Muscle layer of colon (tissue), 2 donors: ENCODE results near the gene IKZF2.

Experiments used
- H3K27ac ChIP-seq: one replicate; pipeline ENCODE4 v1.7.0; 2013; ENCODE audit warnings: low read depth, mild to moderate bottlenecking, low read length, moderate library complexity
- H3K27me3 ChIP-seq, 2 donors: one replicate each; pipeline ENCODE4 v1.7.0; 2013; ENCODE audit warnings: low read length in 2 of 2, mild to moderate bottlenecking in 2 of 2; ENCODE audit not compliant: insufficient read depth in 2 of 2, control insufficient read depth in 1 of 2
- H3K36me3 ChIP-seq: one replicate; pipeline ENCODE4 v1.7.0; 2013; ENCODE audit warnings: mild to moderate bottlenecking, low read length; ENCODE audit not compliant: insufficient read depth
- H3K4me1 ChIP-seq: one replicate; pipeline ENCODE4 v1.7.0; 2013; ENCODE audit warnings: mild to moderate bottlenecking, low read length; ENCODE audit not compliant: insufficient read depth
- H3K4me3 ChIP-seq, 2 donors: one replicate each; pipeline ENCODE4 v1.7.0; 2013; ENCODE audit warnings: low read length in 2 of 2, low read depth in 1 of 2, mild to moderate bottlenecking in 1 of 2, moderate library complexity in 1 of 2
- H3K9ac ChIP-seq: one replicate; pipeline ENCODE4 v1.7.0; 2013; ENCODE audit warnings: low read length
- H3K9me3 ChIP-seq: one replicate; pipeline ENCODE4 v1.7.0; 2013; ENCODE audit warnings: mild to moderate bottlenecking, low read length
- donor health status: abdominal sarcoma.
- donor health status: Adenocarcinoma of cecum.

The IKZF2 gene

DNA sequence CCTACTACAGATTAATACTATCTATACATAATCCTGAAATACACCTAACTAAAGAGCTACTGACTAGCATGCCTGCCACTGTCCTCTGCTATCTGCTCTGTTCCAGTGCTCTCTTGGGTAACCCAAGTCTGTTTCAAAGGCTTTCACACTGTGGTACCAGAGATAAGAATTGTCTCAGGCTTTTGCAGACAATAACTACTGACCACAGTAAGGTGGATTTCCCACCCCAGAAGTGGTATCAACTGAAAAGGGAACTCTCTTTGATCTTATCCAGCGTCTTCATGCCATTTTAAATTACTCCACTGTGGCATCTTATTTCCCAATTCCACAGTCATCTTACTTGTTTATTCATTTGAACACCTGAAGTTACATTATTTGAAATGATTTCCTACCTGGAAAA, 190.2 kb downstream of the IKZF2 start:
- no peaks in the 10 kb centered on the region for H3K9me3 ChIP-seq
- no peak overlapping the region for H3K9ac ChIP-seq
- H3K4me3 ChIP-seq: no peak overlapping the region
- no peaks in the 10 kb centered on the region for H3K36me3 ChIP-seq
- no peaks in the 10 kb centered on the region for H3K4me1 ChIP-seq
- no peak overlapping the region for H3K27ac ChIP-seq
- H3K27me3 ChIP-seq: no peaks in the 10 kb centered on the region

GRCh38 chr2:212960336-212960735, 191.1 kb downstream of the IKZF2 start:
- no peaks in the 10 kb centered on the region for H3K9me3 ChIP-seq
- no peaks in the 10 kb centered on the region for H3K4me1 ChIP-seq
- H3K27me3 ChIP-seq: no peaks in the 10 kb centered on the region
- no peak overlapping the region for H3K9ac ChIP-seq
- no peak overlapping the region for H3K27ac ChIP-seq
- no peak overlapping the region for H3K4me3 ChIP-seq
- H3K36me3 ChIP-seq: no peaks in the 10 kb centered on the region

DNA sequence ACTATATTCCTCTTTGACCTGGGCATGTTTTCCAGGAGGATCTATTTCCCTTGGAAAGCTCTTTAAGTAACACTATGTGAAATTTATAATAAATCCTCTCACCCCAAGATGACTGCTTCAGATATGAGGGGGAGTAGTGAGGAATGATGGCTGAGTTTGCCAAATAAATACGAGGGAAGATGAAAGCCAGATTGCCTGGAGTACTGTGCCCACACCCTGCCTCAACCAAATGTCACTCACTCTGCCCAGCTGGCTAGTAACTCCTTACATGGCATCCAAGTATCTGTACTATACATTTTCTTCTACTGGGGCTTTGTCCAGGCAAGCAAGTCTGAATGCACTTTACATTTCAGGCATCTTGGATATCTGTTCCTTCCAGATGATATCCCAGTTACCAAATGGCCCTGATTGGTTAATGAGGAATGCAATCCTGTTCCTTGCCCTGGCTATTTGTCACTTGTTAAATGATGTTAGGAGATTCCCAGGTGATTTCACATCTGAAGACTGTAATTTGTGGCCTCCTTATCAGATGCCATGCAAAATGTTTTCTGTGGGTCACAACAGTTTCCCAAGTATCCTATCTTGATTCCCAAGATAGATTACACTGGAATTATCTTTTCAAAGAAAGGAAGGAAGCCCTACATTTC, 191.8 kb downstream of the IKZF2 start:
- Histone ChIP-seq H3K9me3 (no peaks in the 10 kb centered on the region), H3K27ac (no peak overlapping the region), H3K4me3 (no peak overlapping the region)

DNA sequence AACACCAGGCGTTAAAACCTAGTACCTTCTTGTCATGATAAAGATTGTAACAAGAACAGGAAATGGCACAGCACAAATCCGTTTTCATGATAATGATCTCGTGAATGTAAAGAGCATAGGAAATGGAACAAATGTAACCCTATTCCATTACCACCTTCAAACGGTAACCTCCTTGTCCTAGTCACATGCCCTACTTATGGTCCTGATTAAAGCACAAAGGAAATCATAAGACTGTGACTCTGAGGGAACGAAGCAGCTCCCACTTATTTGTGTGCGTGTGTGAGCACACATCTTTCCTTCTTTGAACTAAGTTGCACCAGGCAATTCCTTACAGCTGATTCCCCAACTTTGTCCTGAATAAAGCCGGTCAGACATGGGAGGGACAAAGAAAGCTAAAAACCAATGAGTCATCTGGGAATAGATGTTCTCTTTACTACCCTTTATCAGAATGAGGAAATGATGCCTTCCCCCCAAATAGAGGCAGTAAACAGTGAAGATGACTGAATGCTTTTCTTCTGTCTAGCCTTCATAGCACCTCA, 192.6 kb downstream of the IKZF2 start:
- Histone ChIP-seq H3K9ac (no peak overlapping the region), H3K4me1 (no peaks in the 10 kb centered on the region), H3K27ac (no peak overlapping the region), H3K4me3 (no peak overlapping the region), H3K27me3 (no peaks in the 10 kb centered on the region), H3K9me3 (no peaks in the 10 kb centered on the region), H3K36me3 (no peaks in the 10 kb centered on the region)

More for the DNA sequence above, 191.8 kb downstream of the IKZF2 start:
- no peaks in the 10 kb centered on the region for H3K36me3 ChIP-seq
- H3K4me1 ChIP-seq: no peaks in the 10 kb centered on the region
- no peak overlapping the region for H3K9ac ChIP-seq
- no peaks in the 10 kb centered on the region for H3K27me3 ChIP-seq

DNA sequence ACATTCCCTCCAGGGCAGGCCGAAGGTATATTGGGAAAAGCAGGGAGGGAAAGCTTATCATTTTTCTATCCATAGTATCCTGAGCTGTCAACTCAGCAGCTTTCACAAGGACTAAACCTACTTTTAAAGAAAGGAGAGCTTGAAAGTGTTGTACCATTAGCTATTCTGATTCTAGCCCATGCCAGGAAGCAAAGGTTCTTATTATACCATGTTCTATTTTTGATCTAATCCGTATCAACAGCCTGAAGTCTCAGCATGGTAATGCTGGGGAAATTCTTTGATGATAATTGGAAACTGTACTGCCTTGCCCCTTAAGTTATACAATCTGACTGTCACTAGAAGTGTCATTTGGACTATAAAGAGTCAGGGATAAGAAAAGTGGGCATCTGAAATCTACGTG, 193.3 kb downstream of the IKZF2 start:
- Histone ChIP-seq H3K9ac (no peak overlapping the region), H3K4me3 (no peak overlapping the region), H3K27ac (no peak overlapping the region), H3K27me3 (no peaks in the 10 kb centered on the region), H3K36me3 (no peaks in the 10 kb centered on the region), H3K9me3 (no peaks in the 10 kb centered on the region), H3K4me1 (no peaks in the 10 kb centered on the region)

DNA sequence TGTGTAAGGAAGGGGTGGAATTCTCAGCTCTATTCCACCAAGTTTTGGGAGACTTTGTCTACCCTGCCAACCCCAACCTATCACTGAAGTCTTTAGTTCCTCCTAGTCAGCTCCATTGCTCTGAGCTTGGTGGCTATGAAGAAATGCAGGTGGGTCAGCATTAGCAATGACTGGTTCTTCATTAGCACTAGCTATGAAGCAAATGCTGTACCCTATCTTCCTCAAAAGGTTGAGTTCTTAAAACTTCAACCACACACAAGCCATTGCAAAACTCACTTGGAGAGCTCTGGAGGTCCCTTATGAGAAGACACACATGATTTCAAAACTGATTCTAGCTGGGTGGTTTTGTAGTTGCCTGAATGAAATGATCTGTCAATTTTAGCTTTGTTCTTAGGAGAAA, 193.8 kb downstream of the IKZF2 start:
- Histone ChIP-seq H3K4me3 (no peak overlapping the region), H3K27me3 (no peaks in the 10 kb centered on the region), H3K36me3 (no peaks in the 10 kb centered on the region), H3K4me1 (no peaks in the 10 kb centered on the region), H3K9me3 (no peaks in the 10 kb centered on the region), H3K27ac (no peak overlapping the region), H3K9ac (no peak overlapping the region)

DNA sequence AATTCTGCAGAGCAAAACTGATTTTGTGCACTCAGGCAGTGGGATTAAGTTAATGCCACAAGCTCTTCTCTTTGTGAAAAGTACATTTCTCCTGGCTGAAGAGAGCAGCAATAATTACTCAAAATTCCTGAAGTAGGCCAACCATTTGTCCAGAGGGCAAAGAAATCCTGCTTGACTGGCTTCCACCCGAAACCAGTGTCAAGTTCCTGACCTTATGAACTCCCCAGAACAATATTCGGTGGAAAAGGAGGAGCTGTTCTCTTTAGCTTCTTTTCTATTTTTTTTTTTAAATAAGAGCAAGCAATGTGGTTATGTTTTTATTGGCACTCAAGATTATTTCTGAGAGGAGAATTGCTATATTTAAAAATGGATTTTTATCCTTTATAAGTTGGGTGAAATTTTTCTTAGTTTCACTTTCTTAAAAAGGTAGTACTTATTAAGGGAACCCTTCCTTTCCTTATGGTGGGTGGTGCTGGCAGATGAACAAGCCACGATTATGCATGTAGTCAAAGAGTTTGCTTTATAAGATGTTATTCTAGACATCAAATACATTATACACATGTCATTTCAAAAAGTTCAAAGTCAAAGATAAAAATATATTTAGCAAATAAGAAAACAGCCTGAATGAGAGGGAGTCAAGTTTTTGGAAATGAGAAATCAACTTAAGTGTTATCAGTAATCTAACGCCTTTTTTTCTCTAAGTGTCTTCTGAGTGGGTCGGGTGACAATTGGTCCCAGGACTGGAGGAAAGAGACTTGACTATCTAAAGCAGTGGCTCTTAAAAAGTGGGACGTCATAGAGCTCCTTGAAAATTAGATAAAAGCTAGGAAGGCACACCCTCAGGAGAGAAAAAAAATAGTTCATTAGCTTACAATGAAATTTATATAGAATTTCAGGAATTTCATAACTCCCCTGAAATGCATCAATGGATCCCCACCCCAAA, 194.5 kb downstream of the IKZF2 start:
- H3K27ac ChIP-seq: no peak overlapping the region
- no peaks in the 10 kb centered on the region for H3K27me3 ChIP-seq
- no peaks in the 10 kb centered on the region for H3K36me3 ChIP-seq
- H3K4me3 ChIP-seq: no peak overlapping the region
- H3K9ac ChIP-seq: no peak overlapping the region
- no peaks in the 10 kb centered on the region for H3K4me1 ChIP-seq
- H3K9me3 ChIP-seq: no peaks in the 10 kb centered on the region

GRCh38 chr2:212953170-212953920, 198.1 kb downstream of the IKZF2 start:
- no peaks in the 10 kb centered on the region for H3K36me3 ChIP-seq
- H3K27me3 ChIP-seq: no peaks in the 10 kb centered on the region
- H3K4me1 ChIP-seq: no peaks in the 10 kb centered on the region
- H3K27ac ChIP-seq: no peak overlapping the region
- H3K4me3 ChIP-seq: no peak overlapping the region
- H3K9ac ChIP-seq: no peak overlapping the region
- no peaks in the 10 kb centered on the region for H3K9me3 ChIP-seq

DNA sequence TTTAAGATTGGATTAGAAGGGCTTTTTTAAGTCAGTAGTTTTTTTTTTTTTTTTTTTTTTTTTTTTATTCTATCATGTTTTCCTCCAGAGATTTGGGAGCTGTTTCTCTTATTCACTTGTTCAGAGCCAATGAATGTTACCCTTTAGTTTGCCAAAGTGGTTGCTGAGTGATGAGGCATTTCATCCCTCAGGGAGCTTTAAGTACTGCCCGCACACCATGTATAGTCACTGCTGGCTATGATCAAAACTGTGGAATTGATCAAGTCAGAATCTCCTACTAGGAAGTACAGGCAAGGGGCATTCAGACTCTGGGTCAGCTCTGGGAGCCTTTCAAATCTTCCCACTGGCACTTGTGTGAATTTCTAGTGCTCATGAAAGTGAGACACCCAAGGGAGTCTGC, 201.6 kb downstream of the IKZF2 start:
- H3K27ac ChIP-seq: no peak overlapping the region
- no peaks in the 10 kb centered on the region for H3K27me3 ChIP-seq
- no peak overlapping the region for H3K4me3 ChIP-seq
- no peaks in the 10 kb centered on the region for H3K9me3 ChIP-seq
- H3K4me1 ChIP-seq: no peaks in the 10 kb centered on the region
- H3K36me3 ChIP-seq: no peaks in the 10 kb centered on the region
- H3K9ac ChIP-seq: no peak overlapping the region
